ENCODE data around the gene FAM163B.

FAM163B gene

DNA sequence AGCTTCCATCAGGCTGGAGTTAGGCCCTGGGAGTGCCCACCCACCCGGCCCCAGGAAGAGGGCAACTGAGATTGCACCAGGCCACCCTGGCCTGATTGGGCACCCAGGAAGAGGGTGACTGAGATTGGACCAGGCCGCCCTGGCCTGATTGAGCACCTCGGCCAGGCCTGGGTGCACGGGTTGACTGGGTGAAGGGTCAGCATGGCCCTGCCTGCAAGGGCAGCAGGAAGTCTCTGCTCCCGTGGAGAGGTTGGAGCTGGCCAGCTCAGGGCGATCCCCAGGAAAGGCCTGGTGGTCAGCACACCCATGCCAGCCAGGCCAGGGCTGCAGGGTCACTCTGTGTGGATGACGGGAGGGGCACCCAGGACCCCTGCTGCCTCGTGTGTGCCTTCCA, 62.9 kb downstream of the FAM163B start:
- H3K4me3 ChIP-seq (ENCODE audit: low read depth, low read length), result no peak overlapping the region
- TF ChIP-seq, protein P1, sequence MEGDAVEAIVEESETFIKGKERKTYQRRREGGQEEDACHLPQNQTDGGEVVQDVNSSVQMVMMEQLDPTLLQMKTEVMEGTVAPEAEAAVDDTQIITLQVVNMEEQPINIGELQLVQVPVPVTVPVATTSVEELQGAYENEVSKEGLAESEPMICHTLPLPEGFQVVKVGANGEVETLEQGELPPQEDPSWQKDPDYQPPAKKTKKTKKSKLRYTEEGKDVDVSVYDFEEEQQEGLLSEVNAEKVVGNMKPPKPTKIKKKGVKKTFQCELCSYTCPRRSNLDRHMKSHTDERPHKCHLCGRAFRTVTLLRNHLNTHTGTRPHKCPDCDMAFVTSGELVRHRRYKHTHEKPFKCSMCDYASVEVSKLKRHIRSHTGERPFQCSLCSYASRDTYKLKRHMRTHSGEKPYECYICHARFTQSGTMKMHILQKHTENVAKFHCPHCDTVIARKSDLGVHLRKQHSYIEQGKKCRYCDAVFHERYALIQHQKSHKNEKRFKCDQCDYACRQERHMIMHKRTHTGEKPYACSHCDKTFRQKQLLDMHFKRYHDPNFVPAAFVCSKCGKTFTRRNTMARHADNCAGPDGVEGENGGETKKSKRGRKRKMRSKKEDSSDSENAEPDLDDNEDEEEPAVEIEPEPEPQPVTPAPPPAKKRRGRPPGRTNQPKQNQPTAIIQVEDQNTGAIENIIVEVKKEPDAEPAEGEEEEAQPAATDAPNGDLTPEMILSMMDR (IDR thresholded peaks at IDR 0.05; ENCODE audit: low read depth, low read length), result no peak

GRCh38 chr9:133545494-133546286, 63.5 kb downstream of the FAM163B start:
- TF ChIP-seq, protein P1 (IDR thresholded peaks at IDR 0.05; ENCODE audit: low read depth, low read length), result no peak
- no peak overlapping the region for H3K4me3 ChIP-seq (ENCODE audit: low read depth, low read length)

DNA sequence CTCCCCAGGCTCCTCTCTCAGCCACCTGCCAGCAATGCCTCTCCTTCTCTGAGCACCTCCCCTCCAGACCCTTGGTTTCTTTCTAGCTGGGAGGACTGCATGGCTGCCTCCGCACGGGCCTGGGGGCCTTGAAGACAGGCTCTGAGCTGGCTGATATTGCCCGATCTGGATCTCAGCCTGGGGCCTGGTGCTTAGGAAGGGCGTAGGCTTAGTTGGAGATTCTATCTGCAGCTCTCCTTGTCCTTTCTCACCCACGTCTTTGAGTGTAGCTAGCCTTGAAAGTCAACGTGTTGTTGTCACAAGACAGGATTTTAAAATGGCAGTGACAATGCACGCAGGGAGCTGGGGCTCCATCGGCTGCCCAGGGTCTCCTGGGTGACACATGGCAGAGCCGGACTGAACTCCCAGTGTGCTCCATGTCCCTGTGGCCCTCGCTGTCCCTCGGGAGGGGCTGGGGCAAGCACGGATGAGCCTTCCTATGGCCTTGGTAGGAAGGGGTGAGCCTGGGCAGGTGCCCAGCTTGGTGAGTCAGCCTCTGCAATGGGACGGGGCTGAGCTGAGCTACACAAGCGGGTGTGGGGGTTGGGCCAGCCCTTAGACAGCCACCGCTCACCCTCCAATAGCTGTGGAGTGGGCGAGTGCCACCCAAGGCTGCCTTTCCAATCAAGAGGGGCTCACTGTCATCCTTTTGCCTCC, 65.3 kb downstream of the FAM163B start:
- H3K4me3 ChIP-seq (ENCODE audit: low read depth, low read length), result no peak overlapping the region
- TF ChIP-seq, protein P1 (IDR thresholded peaks at IDR 0.05; ENCODE audit: low read depth, low read length), result no peak

DNA sequence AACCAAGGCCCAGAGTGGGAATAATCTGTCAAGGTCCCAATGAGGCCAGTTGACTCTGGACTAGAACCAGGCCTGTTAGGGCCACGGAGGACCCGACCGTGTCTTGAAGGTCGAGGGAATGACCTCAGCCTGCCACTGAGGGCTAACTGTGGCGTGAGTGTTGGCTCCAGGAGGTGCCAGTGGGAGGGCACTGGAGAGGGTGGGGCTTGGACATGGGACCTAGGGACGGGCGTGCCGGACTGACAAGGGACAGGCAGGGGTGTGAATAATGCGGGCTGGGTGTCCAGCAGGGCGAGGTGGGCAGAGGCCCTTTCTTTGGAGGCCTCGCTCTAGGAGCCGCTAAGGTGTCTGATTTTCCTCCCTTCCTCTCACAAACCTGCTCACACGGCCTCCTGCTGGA, 67.2 kb downstream of the FAM163B start:
- TF ChIP-seq, protein P1 (IDR thresholded peaks at IDR 0.05; ENCODE audit: low read depth, low read length), result no peak
- H3K4me3 ChIP-seq (ENCODE audit: low read depth, low read length), result no peak overlapping the region

- TF ChIP-seq, protein P1 (IDR thresholded peaks at IDR 0.05; ENCODE audit: low read depth, low read length), result no peak
- no peak overlapping the region for H3K4me3 ChIP-seq (ENCODE audit: low read depth, low read length)
These were observed 68.5 kb downstream of the FAM163B start for GRCh38 chr9:133540698-133541025.

DNA sequence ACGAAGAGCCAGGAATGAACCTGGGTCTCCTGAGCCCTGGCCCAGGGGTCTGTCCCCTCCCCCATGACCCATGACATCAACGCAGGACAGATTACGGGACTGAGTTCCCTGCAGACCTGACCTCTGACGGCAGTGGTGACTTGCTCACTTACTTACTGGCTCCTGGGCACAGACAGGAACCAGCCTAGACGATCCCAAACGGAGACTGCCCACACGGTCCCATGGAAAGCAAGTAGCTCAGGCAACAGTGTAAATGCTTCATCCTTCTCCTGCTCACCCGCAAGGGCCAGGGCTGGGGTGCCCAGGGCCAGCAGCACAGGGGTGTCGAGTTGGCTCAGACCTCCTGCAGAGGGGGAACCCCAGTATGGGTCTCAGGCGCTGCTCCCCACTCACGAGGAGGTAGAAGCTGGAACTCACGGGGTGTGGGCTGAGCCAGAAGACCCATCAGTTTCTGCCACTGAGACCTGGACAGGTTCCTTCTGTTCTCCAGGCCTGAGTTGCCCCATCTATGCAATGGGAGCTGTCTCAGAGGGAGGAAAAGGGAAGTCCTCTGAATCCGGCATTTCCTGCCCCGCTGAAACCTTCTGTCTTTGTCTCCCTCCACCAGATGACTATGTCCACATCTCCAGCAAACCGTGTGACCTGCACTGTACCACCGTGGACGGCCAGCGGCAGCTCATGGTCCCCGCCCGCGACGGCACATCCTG, 69.0 kb downstream of the FAM163B start:
- no peak overlapping the region for H3K4me3 ChIP-seq (ENCODE audit: low read depth, low read length)
- TF ChIP-seq, protein P1 (IDR thresholded peaks at IDR 0.05; ENCODE audit: low read depth, low read length), result no peak

All from WI38 (cell line).